ENCODE data around the gene HOXB8. TPM values are rescaled to one million over a fixed set of nuclear protein-coding genes. Genes with fewer than 3 reads are reported as not detected.

The HOXB8 gene
- total RNA-seq, 1 experiment from 2014 or later = 28.2 TPM

DNA sequence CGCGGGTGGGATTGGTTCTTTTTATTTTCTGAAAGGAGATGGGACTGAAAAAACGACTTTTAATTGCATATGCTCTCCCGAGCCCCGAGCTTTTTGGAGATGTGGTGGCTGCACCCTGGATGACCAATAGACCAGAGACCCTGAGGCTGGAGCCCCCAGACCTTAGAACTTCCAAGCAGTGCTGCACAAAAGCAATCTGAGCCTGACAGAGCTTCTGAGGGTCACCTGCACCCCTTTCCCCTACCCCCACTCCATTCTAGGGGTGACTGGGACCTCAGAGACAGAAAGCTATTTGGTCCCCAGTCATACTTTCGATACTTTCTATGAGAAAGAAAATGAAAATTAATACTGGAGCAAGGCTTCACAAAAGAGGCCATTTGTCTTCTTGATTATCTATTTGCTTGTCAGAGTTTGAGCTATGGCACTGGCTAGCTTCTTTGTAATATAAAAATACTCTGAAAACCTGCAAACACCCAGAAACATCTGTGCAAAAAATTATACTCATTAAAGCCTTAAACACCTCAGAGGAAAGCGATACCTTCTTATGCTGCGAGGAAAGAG, 40.5 kb downstream of the HOXB8 start:
- H3K27me3 Mint-ChIP-seq (ENCODE audit: unreplicated experiment) = peaks cover 15% of the 10 kb centered on the region
- CTCF ChIA-PET = interaction anchor here (1.2 kb wide), 1 partner anchor 222 kb away, joined by 3 read pairs; no protein-coding TSS in a partner anchor
- DNase-seq = no peak
- no peaks in the 10 kb centered on the region for H3K9me3 Mint-ChIP-seq (ENCODE audit: low read depth, unreplicated experiment)
- intact Hi-C loops (cut with micrococcal nuclease; ENCODE audit: unreplicated experiment) = loop anchor here (5.0 kb wide), 2 partner anchors 32 to 282 kb away; no protein-coding TSS in a partner anchor
- no peak overlapping the region for H3K4me3 Mint-ChIP-seq (ENCODE audit: low read depth, unreplicated experiment)
- TF ChIP-seq, protein P1, sequence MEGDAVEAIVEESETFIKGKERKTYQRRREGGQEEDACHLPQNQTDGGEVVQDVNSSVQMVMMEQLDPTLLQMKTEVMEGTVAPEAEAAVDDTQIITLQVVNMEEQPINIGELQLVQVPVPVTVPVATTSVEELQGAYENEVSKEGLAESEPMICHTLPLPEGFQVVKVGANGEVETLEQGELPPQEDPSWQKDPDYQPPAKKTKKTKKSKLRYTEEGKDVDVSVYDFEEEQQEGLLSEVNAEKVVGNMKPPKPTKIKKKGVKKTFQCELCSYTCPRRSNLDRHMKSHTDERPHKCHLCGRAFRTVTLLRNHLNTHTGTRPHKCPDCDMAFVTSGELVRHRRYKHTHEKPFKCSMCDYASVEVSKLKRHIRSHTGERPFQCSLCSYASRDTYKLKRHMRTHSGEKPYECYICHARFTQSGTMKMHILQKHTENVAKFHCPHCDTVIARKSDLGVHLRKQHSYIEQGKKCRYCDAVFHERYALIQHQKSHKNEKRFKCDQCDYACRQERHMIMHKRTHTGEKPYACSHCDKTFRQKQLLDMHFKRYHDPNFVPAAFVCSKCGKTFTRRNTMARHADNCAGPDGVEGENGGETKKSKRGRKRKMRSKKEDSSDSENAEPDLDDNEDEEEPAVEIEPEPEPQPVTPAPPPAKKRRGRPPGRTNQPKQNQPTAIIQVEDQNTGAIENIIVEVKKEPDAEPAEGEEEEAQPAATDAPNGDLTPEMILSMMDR (IDR thresholded peaks at IDR 0.05; ENCODE audit: unreplicated experiment) = no peak
- peak overlapping the region; percentile 66 for H3K27ac Mint-ChIP-seq (ENCODE audit: unreplicated experiment)
- H3K4me1 Mint-ChIP-seq (ENCODE audit: low read depth, unreplicated experiment) = peaks cover 51% of the 10 kb centered on the region
- BruUV-seq (replicated peaks) = no TSS peak
- peaks cover 99% of the 10 kb centered on the region for H3K36me3 Mint-ChIP-seq (ENCODE audit: insufficient read depth, unreplicated experiment)

DNA sequence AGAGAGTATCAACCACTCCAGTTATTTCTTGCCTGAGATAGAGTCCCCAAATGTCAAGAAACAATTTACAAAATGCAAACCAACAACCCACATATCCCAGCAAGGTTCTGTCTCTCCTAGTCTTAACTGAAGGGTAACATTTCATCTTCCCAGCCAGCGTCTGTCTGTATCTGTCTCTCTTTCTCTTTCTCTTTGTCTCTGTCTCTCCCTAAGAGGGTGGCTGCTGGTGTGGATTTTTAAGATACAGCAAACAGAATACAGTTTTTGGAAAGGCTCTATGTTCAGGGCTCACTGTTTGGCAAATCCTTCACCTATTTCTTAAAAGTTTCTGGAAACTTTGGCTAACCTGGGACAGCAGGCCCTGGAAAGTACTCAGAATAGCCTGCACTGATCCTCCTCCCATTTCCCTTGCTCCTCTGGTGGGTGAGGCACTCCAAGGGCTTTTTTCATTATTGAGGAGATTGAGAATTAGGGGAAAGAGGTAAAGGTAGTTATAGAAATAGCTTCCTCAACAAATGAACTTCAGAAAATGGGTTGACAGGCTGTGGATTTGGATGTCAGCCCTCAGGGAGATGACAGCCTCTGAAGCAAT, 43.2 kb downstream of the HOXB8 start:
- TF ChIP-seq, protein P1 (IDR thresholded peaks at IDR 0.05; ENCODE audit: unreplicated experiment) = no peak
- CTCF ChIA-PET = no interaction called here

DNA sequence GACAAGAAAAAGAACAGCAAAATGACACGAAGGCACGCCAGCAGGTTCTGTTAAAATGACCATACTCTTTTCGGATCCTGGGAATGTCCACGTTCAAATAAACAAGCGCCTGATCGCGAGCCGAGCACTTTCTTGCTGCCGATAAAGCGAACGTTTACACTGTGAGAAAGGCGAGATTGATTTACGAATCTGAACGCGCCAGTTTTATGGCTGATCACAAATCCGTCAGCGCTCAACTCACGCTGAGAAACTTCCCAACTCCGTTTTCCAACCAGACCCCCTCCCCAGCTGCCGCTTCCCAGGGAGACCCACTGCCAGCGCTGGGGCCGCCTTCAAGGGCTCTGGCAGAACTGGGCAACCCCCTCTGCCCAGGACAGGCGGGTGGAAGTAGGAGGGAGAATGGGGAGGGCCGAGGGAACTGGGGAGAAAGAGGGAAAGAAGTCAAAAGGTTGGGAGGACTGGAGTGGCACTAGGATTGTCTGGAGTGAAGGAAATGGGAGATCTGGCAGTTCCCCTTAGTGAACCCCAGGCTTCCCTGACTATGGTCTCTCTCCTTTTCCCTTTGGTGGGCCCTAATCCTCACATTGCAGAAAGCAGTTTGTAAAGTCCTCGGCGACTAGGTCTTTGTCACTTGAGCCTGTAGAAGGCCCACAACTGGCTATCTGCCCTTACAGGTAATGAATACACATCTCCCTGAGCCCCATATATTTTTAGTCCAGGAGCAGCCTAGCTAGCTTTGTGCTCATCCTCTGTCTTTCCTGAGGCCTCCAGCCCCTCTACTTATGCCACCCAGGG, 43.9 kb downstream of the HOXB8 start:
- H3K27me3 Mint-ChIP-seq (ENCODE audit: unreplicated experiment) = no peaks in the 10 kb centered on the region

More for the DNA sequence above, 43.2 kb downstream of the HOXB8 start:
- H3K4me1 Mint-ChIP-seq (ENCODE audit: low read depth, unreplicated experiment) = peaks cover 39% of the 10 kb centered on the region
- peaks cover 86% of the 10 kb centered on the region for H3K36me3 Mint-ChIP-seq (ENCODE audit: insufficient read depth, unreplicated experiment)
- no peak for DNase-seq
- H3K27ac Mint-ChIP-seq (ENCODE audit: unreplicated experiment) = peak overlapping the region; percentile 66
- no peak overlapping the region for H3K4me3 Mint-ChIP-seq (ENCODE audit: low read depth, unreplicated experiment)
- no peaks in the 10 kb centered on the region for H3K9me3 Mint-ChIP-seq (ENCODE audit: low read depth, unreplicated experiment)
- intact Hi-C loops (cut with micrococcal nuclease; ENCODE audit: unreplicated experiment) = no loop called here
- no peaks in the 10 kb centered on the region for H3K27me3 Mint-ChIP-seq (ENCODE audit: unreplicated experiment)
- no TSS peak for BruUV-seq (replicated peaks)

DNA sequence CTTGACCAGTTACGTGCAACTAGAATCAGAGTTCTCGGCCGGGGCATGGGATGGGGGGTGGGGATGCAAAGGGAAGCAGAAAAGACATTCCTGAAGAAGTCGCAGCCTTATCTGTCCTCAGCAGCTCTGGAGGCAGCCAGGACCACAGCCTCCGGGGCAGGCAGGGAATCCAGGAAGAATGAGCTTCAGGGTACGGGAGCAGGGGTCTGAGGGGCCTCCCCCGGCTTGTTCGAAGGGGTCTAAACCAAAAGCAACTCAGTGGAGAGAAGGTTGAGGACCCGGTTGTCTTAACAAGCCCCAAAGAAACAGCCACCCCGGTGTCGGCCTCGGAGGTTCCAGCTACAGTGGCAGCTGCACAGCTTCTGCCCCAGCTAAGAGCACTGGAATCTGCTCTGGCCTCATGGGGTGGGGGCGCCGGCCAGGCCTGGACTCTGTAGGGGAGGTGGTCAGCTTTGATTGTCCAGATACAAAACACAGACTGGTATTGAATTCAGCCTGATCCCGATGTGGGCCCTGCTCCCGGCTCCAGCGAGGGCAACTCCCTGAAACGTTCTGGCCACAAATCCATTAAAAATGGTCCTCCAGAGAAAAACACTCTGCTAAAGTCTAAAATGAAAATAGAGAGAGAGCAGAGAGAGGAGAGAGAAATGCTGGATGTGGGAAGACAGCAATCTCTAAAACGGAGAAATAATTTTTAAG, 44.6 kb downstream of the HOXB8 start:
- no peaks in the 10 kb centered on the region for H3K9me3 Mint-ChIP-seq (ENCODE audit: low read depth, unreplicated experiment)
- peaks cover 72% of the 10 kb centered on the region for H3K36me3 Mint-ChIP-seq (ENCODE audit: insufficient read depth, unreplicated experiment)
- CTCF ChIA-PET = interaction anchor here (0.5 kb wide), 1 partner anchor 219 kb away, joined by 5 read pairs; no protein-coding TSS in a partner anchor
- DNase-seq = no peak
- no peak overlapping the region for H3K4me3 Mint-ChIP-seq (ENCODE audit: low read depth, unreplicated experiment)
- H3K27ac Mint-ChIP-seq (ENCODE audit: unreplicated experiment) = peak overlapping the region; percentile 66
- no peaks in the 10 kb centered on the region for H3K27me3 Mint-ChIP-seq (ENCODE audit: unreplicated experiment)
- peaks cover 32% of the 10 kb centered on the region for H3K4me1 Mint-ChIP-seq (ENCODE audit: low read depth, unreplicated experiment)
- TF ChIP-seq, protein P1 (IDR thresholded peaks at IDR 0.05; ENCODE audit: unreplicated experiment) = no peak
- intact Hi-C loops (cut with micrococcal nuclease; ENCODE audit: unreplicated experiment) = no loop called here
- no TSS peak for BruUV-seq (replicated peaks)

More for the DNA sequence above, 43.9 kb downstream of the HOXB8 start:
- H3K4me1 Mint-ChIP-seq (ENCODE audit: low read depth, unreplicated experiment) = peaks cover 32% of the 10 kb centered on the region
- H3K9me3 Mint-ChIP-seq (ENCODE audit: low read depth, unreplicated experiment) = no peaks in the 10 kb centered on the region
- CTCF ChIA-PET = no interaction called here
- H3K4me3 Mint-ChIP-seq (ENCODE audit: low read depth, unreplicated experiment) = no peak overlapping the region
- H3K27ac Mint-ChIP-seq (ENCODE audit: unreplicated experiment) = peak overlapping the region; percentile 66
- DNase-seq = no peak
- BruUV-seq (replicated peaks) = no TSS peak
- peaks cover 79% of the 10 kb centered on the region for H3K36me3 Mint-ChIP-seq (ENCODE audit: insufficient read depth, unreplicated experiment)
- intact Hi-C loops (cut with micrococcal nuclease; ENCODE audit: unreplicated experiment) = no loop called here
- TF ChIP-seq, protein P1 (IDR thresholded peaks at IDR 0.05; ENCODE audit: unreplicated experiment) = no peak

All from Calu3 (cell line).